C4-2B (cell line): Measurements from ENCODE around the gene GCHFR.

Experiments
- CTCF ChIP-seq: fragments of 450-650 bp; conservative IDR thresholded peaks from 2 replicates; pipeline ENCODE4 v1.5.1; 2017; ENCODE audit warnings: mild to moderate bottlenecking
- ZFX ChIP-seq: fragments of 450-650 bp; IDR thresholded peaks from 2 replicates; pipeline ENCODE4 v1.6.1; 2017

- TF ChIP-seq CTCF (no peak), ZFX (no peak)
These were observed 3.9 kb upstream of the GCHFR start for GRCh38 chr15:40759961-40760360.
